Astrocyte (in vitro differentiated cells and primary cell): ENCODE results near the gene SARDH. TPM values are rescaled to one million over a fixed set of nuclear protein-coding genes. Genes with fewer than 3 reads are reported as not detected.

ENCODE experiments used
- DNase-seq: peaks from one replicate; pipeline ENCODE4 v3.0.0-alpha.2; 2010; ENCODE audit warnings: low read depth
- FAIRE-seq: peaks from 2 replicates; lab custom pipeline; 2011; peaks lifted over from hg19 to GRCh38; lab: Jason Lieb, UNC
- H2AFZ ChIP-seq: 2 replicates; pipeline ENCODE4 v1.6.0; 2012; ENCODE audit warnings: low read depth, low read length, inconsistent platforms
- H3K27ac ChIP-seq: 2 replicates; pipeline ENCODE4 v1.5.1; 2011; ENCODE audit warnings: low read depth, low read length, inconsistent platforms
- H3K27me3 ChIP-seq: 2 replicates; pipeline ENCODE4 v1.6.0; 2011; ENCODE audit warnings: low read length, inconsistent platforms; ENCODE audit not compliant: insufficient read depth
- H3K36me3 ChIP-seq: 2 replicates; pipeline ENCODE4 v1.5.1; 2011; ENCODE audit warnings: low read length, inconsistent platforms; ENCODE audit not compliant: insufficient read depth
- H3K4me1 ChIP-seq: 2 replicates; pipeline ENCODE4 v1.5.1; 2011; ENCODE audit warnings: low read length, inconsistent platforms; ENCODE audit not compliant: insufficient read depth
- H3K4me2 ChIP-seq: 2 replicates; pipeline ENCODE4 v1.6.0; 2012; ENCODE audit warnings: low read length, inconsistent platforms
- H3K4me3 ChIP-seq: 2 replicates; pipeline ENCODE4 v1.5.1; 2011; ENCODE audit warnings: low read depth, mild to moderate bottlenecking, low read length, inconsistent platforms; ENCODE audit not compliant: insufficient read depth
- H3K79me2 ChIP-seq: 2 replicates; pipeline ENCODE4 v1.6.0; 2012; ENCODE audit warnings: mild to moderate bottlenecking, low read length, inconsistent platforms; ENCODE audit not compliant: insufficient read depth
- H3K9ac ChIP-seq: 2 replicates; pipeline ENCODE4 v1.6.0; 2012; ENCODE audit warnings: mild to moderate bottlenecking, low read length, inconsistent platforms
- H3K9me3 ChIP-seq: 2 replicates; pipeline ENCODE4 v1.5.1; 2012; ENCODE audit warnings: low read depth, mild to moderate bottlenecking, low read length, inconsistent platforms; ENCODE audit not compliant: insufficient read depth
- H4K20me1 ChIP-seq: 2 replicates; pipeline ENCODE4 v1.6.0; 2012; ENCODE audit warnings: low read length, inconsistent platforms; ENCODE audit not compliant: insufficient read depth
- H3K27ac Mint-ChIP-seq: one replicate; pipeline ENCODE4 v1.8.0; 2021; ENCODE audit warnings: mild to moderate bottlenecking, mixed read lengths; ENCODE audit not compliant: unreplicated experiment
- H3K27me3 Mint-ChIP-seq: one replicate; pipeline ENCODE4 v1.8.0; 2021; ENCODE audit warnings: low read depth, mixed read lengths; ENCODE audit not compliant: unreplicated experiment
- H3K36me3 Mint-ChIP-seq: one replicate; pipeline ENCODE4 v1.8.0; 2021; ENCODE audit warnings: low read depth, mixed read lengths; ENCODE audit not compliant: unreplicated experiment
- H3K4me1 Mint-ChIP-seq: one replicate; pipeline ENCODE4 v1.8.0; 2021; ENCODE audit warnings: low read depth, mixed read lengths; ENCODE audit not compliant: unreplicated experiment
- H3K4me3 Mint-ChIP-seq: one replicate; pipeline ENCODE4 v1.8.0; 2021; ENCODE audit warnings: mild to moderate bottlenecking, moderate library complexity, mixed read lengths; ENCODE audit not compliant: unreplicated experiment
- H3K9me3 Mint-ChIP-seq: one replicate; pipeline ENCODE4 v1.8.0; 2021; ENCODE audit warnings: mild to moderate bottlenecking, mixed read lengths; ENCODE audit not compliant: unreplicated experiment
- EZH2 ChIP-seq: IDR thresholded peaks from 2 replicates; pipeline ENCODE4 v1.6.1; 2012; ENCODE audit warnings: mild to moderate bottlenecking, low read length, inconsistent platforms; ENCODE audit not compliant: insufficient read depth
- total RNA-seq: library from RNA; stranded (reverse); gene quantifications from 2 replicates; pipeline ENCODE4 v1.2.1, GENCODE V29; 2021
- TF ChIP-seq, protein P1 (sequence below): IDR thresholded peaks from 2 replicates; pipeline ENCODE4 v1.5.1; 2011; ENCODE audit warnings: low read depth, mild to moderate bottlenecking, inconsistent platforms, low read length, moderate library complexity; ENCODE audit not compliant: insufficient read depth

SARDH gene
- total RNA-seq, 1 donor from 2014 or later, result 2.8 TPM

DNA sequence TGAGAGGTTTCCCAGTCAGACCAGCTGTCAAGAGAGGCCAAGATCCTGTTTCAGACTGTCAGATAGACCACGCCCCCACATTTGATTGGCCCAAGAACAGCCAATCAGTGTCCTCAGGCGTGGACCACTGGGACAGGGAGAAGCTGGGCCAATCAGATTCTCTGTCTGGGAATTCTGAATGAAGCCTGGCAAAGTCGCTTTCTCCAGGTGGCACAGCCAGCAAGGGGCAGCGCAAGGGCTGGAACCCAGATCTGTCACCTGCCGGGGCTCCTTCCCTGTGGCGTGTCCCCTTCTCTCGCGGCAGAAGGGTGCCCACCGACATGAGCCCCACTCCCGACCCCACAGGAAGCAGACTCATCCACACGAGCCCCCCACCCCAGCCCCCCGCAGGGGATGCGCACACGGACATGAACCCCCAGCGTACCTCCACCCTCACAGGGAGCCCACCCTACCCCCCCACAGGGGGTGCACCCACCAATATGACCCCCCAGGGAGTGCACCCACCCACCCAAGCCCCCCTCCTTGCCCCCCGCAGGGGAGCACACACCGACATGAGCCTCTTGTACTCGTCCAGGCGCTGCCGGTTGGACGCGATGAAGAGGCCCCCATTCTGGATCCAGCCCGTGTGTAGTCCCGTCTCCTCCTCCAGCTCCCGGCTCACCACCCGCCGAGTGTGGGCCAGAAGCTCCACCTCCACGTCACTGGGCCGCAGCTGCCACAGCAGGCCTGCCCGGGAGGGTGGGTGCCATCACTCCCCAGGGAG lies 6.1 kb downstream of the SARDH start:
- H3K27ac ChIP-seq, result no peak overlapping the region
- no peaks in the 10 kb centered on the region for H3K79me2 ChIP-seq
- no peaks in the 10 kb centered on the region for H4K20me1 ChIP-seq
- FAIRE-seq (no peak), DNase-seq (peak; percentile 10)
- peaks cover 10% of the 10 kb centered on the region for H3K27me3 ChIP-seq
- H3K4me2 ChIP-seq, result no peak overlapping the region
- Mint-ChIP-seq H3K36me3 (peaks cover 3% of the 10 kb centered on the region), H3K4me1 (no peaks in the 10 kb centered on the region), H3K9me3 (no peaks in the 10 kb centered on the region), H3K27me3 (peaks cover 38% of the 10 kb centered on the region), H3K4me3 (no peak overlapping the region), H3K27ac (no peak overlapping the region)
- H3K4me1 ChIP-seq, result no peaks in the 10 kb centered on the region
- TF ChIP-seq EZH2, result no peak
- TF ChIP-seq, protein P1, sequence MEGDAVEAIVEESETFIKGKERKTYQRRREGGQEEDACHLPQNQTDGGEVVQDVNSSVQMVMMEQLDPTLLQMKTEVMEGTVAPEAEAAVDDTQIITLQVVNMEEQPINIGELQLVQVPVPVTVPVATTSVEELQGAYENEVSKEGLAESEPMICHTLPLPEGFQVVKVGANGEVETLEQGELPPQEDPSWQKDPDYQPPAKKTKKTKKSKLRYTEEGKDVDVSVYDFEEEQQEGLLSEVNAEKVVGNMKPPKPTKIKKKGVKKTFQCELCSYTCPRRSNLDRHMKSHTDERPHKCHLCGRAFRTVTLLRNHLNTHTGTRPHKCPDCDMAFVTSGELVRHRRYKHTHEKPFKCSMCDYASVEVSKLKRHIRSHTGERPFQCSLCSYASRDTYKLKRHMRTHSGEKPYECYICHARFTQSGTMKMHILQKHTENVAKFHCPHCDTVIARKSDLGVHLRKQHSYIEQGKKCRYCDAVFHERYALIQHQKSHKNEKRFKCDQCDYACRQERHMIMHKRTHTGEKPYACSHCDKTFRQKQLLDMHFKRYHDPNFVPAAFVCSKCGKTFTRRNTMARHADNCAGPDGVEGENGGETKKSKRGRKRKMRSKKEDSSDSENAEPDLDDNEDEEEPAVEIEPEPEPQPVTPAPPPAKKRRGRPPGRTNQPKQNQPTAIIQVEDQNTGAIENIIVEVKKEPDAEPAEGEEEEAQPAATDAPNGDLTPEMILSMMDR, result no peak
- no peak overlapping the region for H2AFZ ChIP-seq
- no peak overlapping the region for H3K4me3 ChIP-seq
- H3K36me3 ChIP-seq, result no peaks in the 10 kb centered on the region
- H3K9me3 ChIP-seq, result no peaks in the 10 kb centered on the region
- no peak overlapping the region for H3K9ac ChIP-seq

GRCh38 chr9:133730994-133731715 lies 7.0 kb downstream of the SARDH start:
- no peak overlapping the region for H3K4me3 Mint-ChIP-seq
- Histone ChIP-seq H3K4me3 (no peak overlapping the region), H3K79me2 (no peaks in the 10 kb centered on the region), H3K4me2 (no peak overlapping the region), H3K27me3 (peaks cover 8% of the 10 kb centered on the region), H3K9me3 (no peaks in the 10 kb centered on the region), H3K9ac (no peak overlapping the region), H3K36me3 (no peaks in the 10 kb centered on the region), H2AFZ (no peak overlapping the region), H4K20me1 (peaks cover 4% of the 10 kb centered on the region), H3K27ac (no peak overlapping the region), H3K4me1 (no peaks in the 10 kb centered on the region)
- TF ChIP-seq, protein P1, result no peak
- no peak for TF ChIP-seq EZH2
- H3K9me3 Mint-ChIP-seq, result no peaks in the 10 kb centered on the region
- H3K4me1 Mint-ChIP-seq, result no peaks in the 10 kb centered on the region
- peaks cover 3% of the 10 kb centered on the region for H3K36me3 Mint-ChIP-seq
- H3K27ac Mint-ChIP-seq, result no peak overlapping the region
- peaks cover 46% of the 10 kb centered on the region for H3K27me3 Mint-ChIP-seq
- no peak for DNase-seq
- no peak for FAIRE-seq
